ENCODE data around the gene CFAP299. TPM values are rescaled to one million over a fixed set of nuclear protein-coding genes. Genes with fewer than 3 reads are reported as not detected.
"Not testable (repeated sequence)": the region's sequence is repeated elsewhere in the genome, so short reads cannot be mapped to it uniquely, and the experiment has no call there.

Gene CFAP299
- total RNA-seq, 1 donor from 2014 or later, result not detected

GRCh38 chr4:80637190-80637589 is 301.7 kb downstream of the CFAP299 start:
- Mint-ChIP-seq H3K9me3 (no peaks in the 10 kb centered on the region), H3K27me3 (ENCODE audit: low read depth) (no peaks in the 10 kb centered on the region), H3K36me3 (ENCODE audit: low read depth) (no peaks in the 10 kb centered on the region), H3K4me3 (no peak overlapping the region), H3K4me1 (no peaks in the 10 kb centered on the region), H3K27ac (ENCODE audit: unreplicated experiment) (no peak overlapping the region)
- no peak for TF ChIP-seq CTCF (conservative IDR thresholded peaks at IDR 0.05)
- no peak for DNase-seq (ENCODE audit: low read depth, low spot score)

- Mint-ChIP-seq H3K4me3 (no peak overlapping the region), H3K4me1 (no peaks in the 10 kb centered on the region), H3K27me3 (ENCODE audit: low read depth) (peaks cover 11% of the 10 kb centered on the region), H3K27ac (ENCODE audit: unreplicated experiment) (no peak overlapping the region), H3K36me3 (ENCODE audit: low read depth) (no peaks in the 10 kb centered on the region), H3K9me3 (no peaks in the 10 kb centered on the region)
- no peak for DNase-seq (ENCODE audit: low read depth, low spot score)
- no peak for TF ChIP-seq CTCF (conservative IDR thresholded peaks at IDR 0.05)
Observed at GRCh38 chr4:80646061-80646460, 310.5 kb downstream of the CFAP299 start.

- H3K36me3 Mint-ChIP-seq (ENCODE audit: low read depth), result no peaks in the 10 kb centered on the region
Observed at GRCh38 chr4:80655662-80656061, 320.1 kb downstream of the CFAP299 start.

GRCh38 chr4:80670118-80670517 is 334.6 kb downstream of the CFAP299 start:
- H3K9me3 Mint-ChIP-seq; H3K4me1 Mint-ChIP-seq; H3K27ac Mint-ChIP-seq (ENCODE audit: unreplicated experiment); H3K36me3 Mint-ChIP-seq (ENCODE audit: low read depth); H3K4me3 Mint-ChIP-seq; DNase-seq (ENCODE audit: low read depth, low spot score): not testable (repeated sequence)
- peaks cover 25% of the 10 kb centered on the region for H3K27me3 Mint-ChIP-seq (ENCODE audit: low read depth)

More at GRCh38 chr4:80655662-80656061, 320.1 kb downstream of the CFAP299 start:
- H3K4me3 Mint-ChIP-seq, result no peak overlapping the region
- DNase-seq (ENCODE audit: low read depth, low spot score), result no peak
- no peak overlapping the region for H3K27ac Mint-ChIP-seq (ENCODE audit: unreplicated experiment)
- no peak for TF ChIP-seq CTCF (conservative IDR thresholded peaks at IDR 0.05)
- H3K27me3 Mint-ChIP-seq (ENCODE audit: low read depth), result peaks cover 19% of the 10 kb centered on the region
- peaks cover 3% of the 10 kb centered on the region for H3K9me3 Mint-ChIP-seq
- H3K4me1 Mint-ChIP-seq, result no peaks in the 10 kb centered on the region

GRCh38 chr4:80678413-80678812 is 342.9 kb downstream of the CFAP299 start:
- Mint-ChIP-seq H3K4me1 (no peaks in the 10 kb centered on the region), H3K27me3 (ENCODE audit: low read depth) (peaks cover 12% of the 10 kb centered on the region), H3K36me3 (ENCODE audit: low read depth) (no peaks in the 10 kb centered on the region), H3K9me3 (no peaks in the 10 kb centered on the region), H3K27ac (ENCODE audit: unreplicated experiment) (no peak overlapping the region), H3K4me3 (no peak overlapping the region)
- no peak for DNase-seq (ENCODE audit: low read depth, low spot score)
- no peak for TF ChIP-seq CTCF (conservative IDR thresholded peaks at IDR 0.05)

- H3K27me3 Mint-ChIP-seq (ENCODE audit: low read depth), result peaks cover 9% of the 10 kb centered on the region
- H3K27ac Mint-ChIP-seq (ENCODE audit: unreplicated experiment), result no peak overlapping the region
- DNase-seq (ENCODE audit: low read depth, low spot score), result no peak
- H3K4me1 Mint-ChIP-seq, result no peaks in the 10 kb centered on the region
- no peaks in the 10 kb centered on the region for H3K36me3 Mint-ChIP-seq (ENCODE audit: low read depth)
- no peaks in the 10 kb centered on the region for H3K9me3 Mint-ChIP-seq
- TF ChIP-seq CTCF (conservative IDR thresholded peaks at IDR 0.05), result no peak
- H3K4me3 Mint-ChIP-seq, result no peak overlapping the region
Observed at GRCh38 chr4:80680934-80681333, 345.4 kb downstream of the CFAP299 start.

Data from neural crest cell (in vitro differentiated cells).